ENCODE data around the gene SERPINC1. TPM values are rescaled to one million over a fixed set of nuclear protein-coding genes. Genes with fewer than 3 reads are reported as not detected.

Gene SERPINC1
- total and polyA plus RNA-seq, 9 of the 15 experiments (the other 6 are each of a cell fraction or from before 2014, with no cell fraction given), result 0.07 to 1.2 (median 0.50) TPM

DNA sequence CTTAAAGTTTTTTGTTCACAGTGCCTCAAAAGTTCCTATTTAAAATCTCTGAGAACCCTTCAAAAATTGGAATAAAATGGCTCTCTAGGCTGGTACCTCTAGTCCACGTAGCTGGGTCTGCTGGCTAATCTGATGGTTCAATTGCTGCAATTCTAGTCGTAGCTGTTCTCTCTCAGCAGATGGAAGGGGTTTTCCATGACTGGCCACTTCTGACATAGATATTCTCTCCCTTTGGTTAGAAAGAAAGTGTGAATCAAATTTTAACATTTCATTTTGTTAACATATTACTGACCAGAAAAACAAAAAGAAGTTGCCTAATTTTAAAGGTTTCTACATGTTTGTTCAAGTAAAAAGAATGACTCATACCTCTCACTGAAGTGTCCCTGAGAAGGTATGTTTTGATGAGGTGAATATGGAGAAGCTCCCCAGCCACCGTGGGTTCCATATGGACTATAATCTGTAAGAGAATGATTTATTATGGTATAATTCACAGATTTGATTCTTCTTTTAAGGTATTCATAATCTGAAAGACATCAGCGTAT is 29.3 kb upstream of the SERPINC1 start:
- no TSS peak for BruUV-seq (replicated peaks)
- H4K20me1 ChIP-seq (replicated peaks; ENCODE audit: control insufficient read depth, insufficient read depth, low read length), result no peaks in the 10 kb centered on the region
- ChIA-PET POLR2A (no interaction called here), CTCF (ENCODE audit: low intra/inter-chr PET ratio) (no interaction called here)
- DNase-seq (ENCODE audit: extremely low read depth in 1 of 4, low spot score in 3 of 4) (no peak), ATAC-seq (no peak), FAIRE-seq (no peak)
- no peak overlapping the region for H3K27ac ChIP-seq (ENCODE audit: extremely low read depth, low read depth, low read length)
- no peaks in the 10 kb centered on the region for H3K9me1 ChIP-seq (ENCODE audit: control insufficient read depth, insufficient read depth, low read length)
- no peak overlapping the region for H3K4me2 ChIP-seq (ENCODE audit: insufficient read depth, low read length)
- H3K79me2 ChIP-seq (ENCODE audit: control insufficient read depth, insufficient read depth, low read length), result no peaks in the 10 kb centered on the region
- in situ Hi-C loops (cut with MboI), result no loop called here
- WGBS (ENCODE audit: insufficient coverage, low coverage, missing lambda C conversion rate), result 87% methylated on average over 4 of the region's 4 CpGs
- intact Hi-C loops (cut with micrococcal nuclease), result no loop called here
- H3K4me3 ChIP-seq, result no peak overlapping the region
- no peak overlapping the region for H3K9ac ChIP-seq (ENCODE audit: insufficient read depth in 1 of 2, low read depth in 2 of 2, low read length in 2 of 2)
- no peaks in the 10 kb centered on the region for H3K27me3 ChIP-seq (ENCODE audit: control insufficient read depth in 2 of 2, insufficient read depth in 2 of 2, low read length in 2 of 2)
- peaks cover 87% of the 10 kb centered on the region for H3K36me3 ChIP-seq (ENCODE audit: control insufficient read depth, insufficient read depth, low read length)
- TF ChIP-seq REST (IDR thresholded peaks at IDR 0.05; ENCODE audit: borderline replicate concordance), result no peak
- TF ChIP-seq REST (CRISPR knock-in tag; IDR thresholded peaks at IDR 0.05; ENCODE audit: low read depth), result no peak
- TF ChIP-seq TRIM24 (IDR thresholded peaks at IDR 0.05), result no peak
- TF ChIP-seq GTF2B (IDR thresholded peaks at IDR 0.05; ENCODE audit: extremely low read depth, insufficient read length), result no peak
- no peak for TF ChIP-seq CEBPG (CRISPR knock-in tag; IDR thresholded peaks at IDR 0.05)
- 0 out of 4 replicates have a peak, but pooled peaks of 1 of the 2 experiments have one; percentile 23 for TF ChIP-seq CEBPG (tag; conservative IDR thresholded peaks at IDR 0.05 in 1 of 2, IDR thresholded peaks at IDR 0.05 in 1 of 2)
- TF ChIP-seq, protein P1, sequence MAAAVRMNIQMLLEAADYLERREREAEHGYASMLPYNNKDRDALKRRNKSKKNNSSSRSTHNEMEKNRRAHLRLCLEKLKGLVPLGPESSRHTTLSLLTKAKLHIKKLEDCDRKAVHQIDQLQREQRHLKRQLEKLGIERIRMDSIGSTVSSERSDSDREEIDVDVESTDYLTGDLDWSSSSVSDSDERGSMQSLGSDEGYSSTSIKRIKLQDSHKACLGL (CRISPR knock-in tag; IDR thresholded peaks at IDR 0.05; ENCODE audit: borderline replicate concordance, poor library complexity, severe bottlenecking), result no peak
- no peak for TF ChIP-seq TGIF2 (CRISPR knock-in tag; IDR thresholded peaks at IDR 0.05)
- no peak for TF ChIP-seq TBP (optimal IDR thresholded peaks at IDR 0.05; ENCODE audit: low read depth, low read length)
- TF ChIP-seq ZNF561 (CRISPR knock-in tag; conservative IDR thresholded peaks at IDR 0.05), result 0 out of 2 replicates have a peak, but pooled peaks have one; percentile 34
- no peak for TF ChIP-seq NEUROD1 (IDR thresholded peaks at IDR 0.05; ENCODE audit: borderline replicate concordance, low read depth, low read length, partially characterized antibody)
- TF ChIP-seq POLR2H (tag; IDR thresholded peaks at IDR 0.05; ENCODE audit: low read depth), result no peak
- no peak for TF ChIP-seq NR4A1 (CRISPR knock-in tag; IDR thresholded peaks at IDR 0.05)
- no peak for TF ChIP-seq NR4A1 (tag; IDR thresholded peaks at IDR 0.05)
- TF ChIP-seq RFX5 (IDR thresholded peaks at IDR 0.05; ENCODE audit: low read depth, low read length), result no peak
- H2AFZ ChIP-seq (ENCODE audit: low read depth, low read length), result no peak overlapping the region
- H3K9me3 ChIP-seq (replicated peaks; ENCODE audit: control insufficient read depth, insufficient read depth, low read depth, low read length), result no peaks in the 10 kb centered on the region
- H3K4me1 ChIP-seq (replicated peaks in 1 of 2; ENCODE audit: control insufficient read depth in 2 of 2, insufficient read depth in 2 of 2, low read length in 2 of 2), result no peaks in the 10 kb centered on the region

Data from K562 (cell line).